Loucy (cell line): ENCODE measurements around the gene PYCARD.

Experiments used
- H2AFZ ChIP-seq: fragments of 200-600 bp; sonication (generic); 2 replicates; pipeline ENCODE4 v1.6.0; 2016; ENCODE audit warnings: antibody characterized with exemption, mild to moderate bottlenecking, low read length, moderate library complexity
- H3F3A ChIP-seq: fragments of 200-600 bp; 2 replicates; pipeline ENCODE4 v1.6.0; 2016; ENCODE audit warnings: antibody characterized with exemption, low read depth, mild to moderate bottlenecking
- H3K27me3 ChIP-seq: fragments of 200-600 bp; sonication (generic); 2 replicates; pipeline ENCODE4 v1.6.1; 2014; ENCODE audit warnings: low read length, mild to moderate bottlenecking; ENCODE audit not compliant: insufficient read depth, poor library complexity, severe bottlenecking
- H3K36me3 ChIP-seq: fragments of 200-600 bp; sonication (generic); 2 replicates; pipeline ENCODE4 v1.6.1; 2016; ENCODE audit warnings: low read length; ENCODE audit not compliant: insufficient read depth
- H3K4me1 ChIP-seq: fragments of 200-600 bp; sonication (generic); 2 replicates; pipeline ENCODE4 v1.5.1; 2014; ENCODE audit warnings: low read length, mild to moderate bottlenecking; ENCODE audit not compliant: insufficient read depth, poor library complexity, severe bottlenecking
- H3K4me2 ChIP-seq: fragments of 200-600 bp; sonication (generic); 2 replicates; pipeline ENCODE4 v1.6.0; 2014; ENCODE audit warnings: antibody characterized with exemption, low read length, low read depth, mild to moderate bottlenecking; ENCODE audit not compliant: poor library complexity, severe bottlenecking
- H3K4me3 ChIP-seq: fragments of 200-600 bp; sonication (generic); 2 replicates; pipeline ENCODE4 v1.5.1; 2014; ENCODE audit warnings: low read length, mild to moderate bottlenecking, mixed read lengths; ENCODE audit not compliant: poor library complexity, severe bottlenecking
- H3K79me2 ChIP-seq: fragments of 200-600 bp; sonication (generic); 2 replicates; pipeline ENCODE4 v1.6.1; 2014; ENCODE audit warnings: low read length; ENCODE audit not compliant: insufficient read depth
- H3K9ac ChIP-seq: fragments of 200-600 bp; sonication (generic); 2 replicates; pipeline ENCODE4 v1.6.0; 2014; ENCODE audit warnings: mild to moderate bottlenecking, low read depth, low read length, moderate library complexity; ENCODE audit not compliant: poor library complexity, severe bottlenecking
- H3K9me2 ChIP-seq: fragments of 200-600 bp; sonication (generic); replicated peaks from 2 replicates; pipeline ENCODE4 v1.6.1; 2016; ENCODE audit warnings: low read depth, low read length, mixed read lengths
- H3K9me3 ChIP-seq: fragments of 200-600 bp; sonication (generic); 2 replicates; pipeline ENCODE4 v1.6.1; 2014; ENCODE audit warnings: mild to moderate bottlenecking, antibody characterized with exemption, low read length, low read depth; ENCODE audit not compliant: insufficient read depth
- H4K20me1 ChIP-seq: fragments of 200-600 bp; sonication (generic); 2 replicates; pipeline ENCODE4 v1.6.0; 2014; ENCODE audit warnings: antibody characterized with exemption, low read length, mild to moderate bottlenecking; ENCODE audit not compliant: insufficient read depth, poor library complexity, severe bottlenecking
- CTCF ChIP-seq: fragments of 200-600 bp; sonication (generic); conservative IDR thresholded peaks from 2 replicates; pipeline ENCODE4 v1.5.1; 2014; ENCODE audit warnings: mild to moderate bottlenecking, antibody characterized with exemption, low read length
- EZH2phosphoT487 ChIP-seq: fragments of 200-600 bp; IDR thresholded peaks from 2 replicates; pipeline ENCODE4 v1.6.1; 2018; ENCODE audit warnings: antibody characterized with exemption, mild to moderate bottlenecking, moderate library complexity, borderline replicate concordance

PYCARD gene

GRCh38 chr16:31181102-31181830 lies 21.3 kb downstream of the PYCARD start:
- Histone ChIP-seq H3K79me2 (peaks cover 76% of the 10 kb centered on the region), H3K36me3 (peaks cover 50% of the 10 kb centered on the region), H3K9ac (peak overlapping the region; percentile 98), H3K4me3 (peak overlapping the region; percentile 98), H3K4me1 (peaks cover 53% of the 10 kb centered on the region), H4K20me1 (peaks cover 67% of the 10 kb centered on the region), H3K9me2 (no peaks in the 10 kb centered on the region), H3F3A (no peaks in the 10 kb centered on the region; the same call in 1 of the 2 replicates), H3K9me3 (no peaks in the 10 kb centered on the region), H2AFZ (no peak overlapping the region), H3K27me3 (peaks cover 14% of the 10 kb centered on the region), H3K4me2 (peak overlapping the region; percentile 95)
- no peak for TF ChIP-seq EZH2phosphoT487
- no peak for TF ChIP-seq CTCF

- H3K9me3 ChIP-seq, result no peaks in the 10 kb centered on the region
- peaks cover 14% of the 10 kb centered on the region for H3K27me3 ChIP-seq
- H2AFZ ChIP-seq, result peak within 1 kb of the TSS; percentile 86
- peak within 1 kb of the TSS; percentile 95 for H3K4me2 ChIP-seq
- TF ChIP-seq CTCF (no peak), EZH2phosphoT487 (no peak)
- peaks cover 62% of the 10 kb centered on the region for H3K79me2 ChIP-seq
- H4K20me1 ChIP-seq, result peaks cover 53% of the 10 kb centered on the region
- H3F3A ChIP-seq, result no peaks in the 10 kb centered on the region; the same call in 1 of the 2 replicates
- no peaks in the 10 kb centered on the region for H3K9me2 ChIP-seq
- H3K4me3 ChIP-seq, result peak within 1 kb of the TSS; percentile 98
- H3K36me3 ChIP-seq, result peaks cover 37% of the 10 kb centered on the region
- peaks cover 40% of the 10 kb centered on the region for H3K4me1 ChIP-seq
- H3K9ac ChIP-seq, result peak within 1 kb of the TSS; percentile 98
Measured at GRCh38 chr16:31179747-31180459, 22.7 kb downstream of the PYCARD start, which contains the start of gene FUS. TSS of gene FUS (plus strand) at chr16:31180139. CDS start at chr16:31180215, 76 bp downstream.

GRCh38 chr16:31179219-31179746 lies 23.3 kb downstream of the PYCARD start:
- TF ChIP-seq CTCF (no peak), EZH2phosphoT487 (no peak)
- peaks cover 56% of the 10 kb centered on the region for H3K79me2 ChIP-seq
- H3K4me2 ChIP-seq, result peak overlapping the region; percentile 75
- peaks cover 14% of the 10 kb centered on the region for H3K27me3 ChIP-seq
- no peaks in the 10 kb centered on the region; the same call in 1 of the 2 replicates for H3F3A ChIP-seq
- H2AFZ ChIP-seq, result peak overlapping the region; percentile 86
- H4K20me1 ChIP-seq, result peaks cover 47% of the 10 kb centered on the region
- H3K9me2 ChIP-seq, result no peaks in the 10 kb centered on the region
- H3K9me3 ChIP-seq, result no peaks in the 10 kb centered on the region
- H3K36me3 ChIP-seq, result peaks cover 30% of the 10 kb centered on the region
- H3K4me1 ChIP-seq, result peaks cover 35% of the 10 kb centered on the region
- H3K9ac ChIP-seq, result peak overlapping the region; percentile 98
- H3K4me3 ChIP-seq, result peak overlapping the region; percentile 98
